HG02884 (cell line): ENCODE results near the gene NOL9.
"Not testable (repeated sequence)": the region's sequence is repeated elsewhere in the genome, so short reads cannot be mapped to it uniquely, and the experiment has no call there.

Experiments used
- ATAC-seq: cut with Tn5 transposase; IDR thresholded peaks from one replicate; pipeline ENCODE4 v1.9.1; 2021; ENCODE audit warnings: mild to moderate bottlenecking, moderate library complexity; ENCODE audit not compliant: unreplicated experiment

The NOL9 gene

GRCh38 chr1:6554031-6554906, at the start of gene NOL9:
NOL9 (minus strand) TSS chr1:6554513; CDS start chr1:6554502, 11 bp downstream.
- ATAC-seq: peak; percentile 83

GRCh38 chr1:6603238-6603914, 49.1 kb upstream of the NOL9 start:
- ATAC-seq: peak; percentile 24

- peak; percentile 46 for ATAC-seq
Observed at GRCh38 chr1:6602669-6603237, 48.4 kb upstream of the NOL9 start, which contains the start of gene KLHL21. KLHL21 (minus strand) TSS chr1:6602869; CDS start chr1:6602817, 52 bp downstream.

GRCh38 chr1:6601923-6602668, 47.8 kb upstream of the NOL9 start:
- ATAC-seq: no peak

- no peak for ATAC-seq
Observed at GRCh38 chr1:6601049-6601922, 47.0 kb upstream of the NOL9 start.

GRCh38 chr1:6600410-6601048, 46.2 kb upstream of the NOL9 start:
- no peak for ATAC-seq

- not testable (repeated sequence) for ATAC-seq
Observed at GRCh38 chr1:6599991-6600390, 45.7 kb upstream of the NOL9 start.

GRCh38 chr1:6599141-6599975, 45.0 kb upstream of the NOL9 start:
- ATAC-seq: no peak

GRCh38 chr1:6597777-6598131, 43.4 kb upstream of the NOL9 start:
- no peak for ATAC-seq

- ATAC-seq: no peak
Observed at GRCh38 chr1:6596886-6597776, 42.8 kb upstream of the NOL9 start.

- ATAC-seq: no peak
Observed at GRCh38 chr1:6596351-6596750, 42.0 kb upstream of the NOL9 start.

GRCh38 chr1:6594977-6595740, 40.8 kb upstream of the NOL9 start:
- no peak for ATAC-seq

- no peak for ATAC-seq
Observed at GRCh38 chr1:6593810-6594209, 39.5 kb upstream of the NOL9 start.

- no peak for ATAC-seq
Observed at GRCh38 chr1:6592865-6593593, 38.7 kb upstream of the NOL9 start.

GRCh38 chr1:6592441-6592840, 38.1 kb upstream of the NOL9 start:
- no peak for ATAC-seq

GRCh38 chr1:6591644-6592043, 37.3 kb upstream of the NOL9 start:
- ATAC-seq: no peak
